ENCODE measurements around the gene LGR6.

The LGR6 gene

GRCh38 chr1:202292773-202293172, 99.2 kb downstream of the LGR6 start:
- no peaks in the 10 kb centered on the region for H3K4me1 ChIP-seq (ENCODE audit: low read length)
- no peaks in the 10 kb centered on the region for H3K36me3 ChIP-seq (replicated peaks; ENCODE audit: insufficient read depth, low read length)
- TF ChIP-seq EZH2 (optimal IDR thresholded peaks at IDR 0.05; ENCODE audit: low read depth, low read length): no peak
- no peak for TF ChIP-seq EZH2phosphoT487 (IDR thresholded peaks at IDR 0.05; ENCODE audit: low read length)
- no peak for TF ChIP-seq CTCF (IDR thresholded peaks at IDR 0.05; ENCODE audit: low read length)
- no peak for DNase-seq
- no peaks in the 10 kb centered on the region for H3K9me2 ChIP-seq (replicated peaks; ENCODE audit: insufficient read depth, low read length)
- H3F3A ChIP-seq (ENCODE audit: insufficient read depth, low read length): no peaks in the 10 kb centered on the region
- H3K79me2 ChIP-seq (ENCODE audit: low read length): no peaks in the 10 kb centered on the region
- H3K4me2 ChIP-seq (ENCODE audit: low read depth, low read length): no peak overlapping the region
- no peaks in the 10 kb centered on the region for H3K9me3 ChIP-seq (replicated peaks; ENCODE audit: insufficient read depth, low read length)
- no peak overlapping the region for H3K9ac ChIP-seq (ENCODE audit: low read length)
- H3K4me3 ChIP-seq (ENCODE audit: low read length): no peak overlapping the region
- H4K20me1 ChIP-seq (ENCODE audit: insufficient read depth, low read length): no peaks in the 10 kb centered on the region
- no peaks in the 10 kb centered on the region; the same call in 1 of the 2 replicates for H3K27me3 ChIP-seq (replicated peaks; ENCODE audit: insufficient read depth, low read length)
- no peak overlapping the region for H3K27ac ChIP-seq (ENCODE audit: low read length)
- H2AFZ ChIP-seq (ENCODE audit: low read length): no peak overlapping the region

- no peak for DNase-seq
- no peak overlapping the region for H3K9ac ChIP-seq (ENCODE audit: low read length)
- H3F3A ChIP-seq (ENCODE audit: insufficient read depth, low read length): no peaks in the 10 kb centered on the region
- no peak overlapping the region for H3K4me3 ChIP-seq (ENCODE audit: low read length)
- no peak overlapping the region for H3K4me2 ChIP-seq (ENCODE audit: low read depth, low read length)
- no peaks in the 10 kb centered on the region for H3K4me1 ChIP-seq (ENCODE audit: low read length)
- H3K79me2 ChIP-seq (ENCODE audit: low read length): no peaks in the 10 kb centered on the region
- H3K36me3 ChIP-seq (replicated peaks; ENCODE audit: insufficient read depth, low read length): no peaks in the 10 kb centered on the region
- H2AFZ ChIP-seq (ENCODE audit: low read length): no peak overlapping the region
- H3K27me3 ChIP-seq (replicated peaks; ENCODE audit: insufficient read depth, low read length): no peaks in the 10 kb centered on the region; the same call in 1 of the 2 replicates
- no peaks in the 10 kb centered on the region for H4K20me1 ChIP-seq (ENCODE audit: insufficient read depth, low read length)
- H3K9me2 ChIP-seq (replicated peaks; ENCODE audit: insufficient read depth, low read length): no peaks in the 10 kb centered on the region
- H3K9me3 ChIP-seq (replicated peaks; ENCODE audit: insufficient read depth, low read length): no peaks in the 10 kb centered on the region
- no peak for TF ChIP-seq EZH2 (optimal IDR thresholded peaks at IDR 0.05; ENCODE audit: low read depth, low read length)
- no peak for TF ChIP-seq EZH2phosphoT487 (IDR thresholded peaks at IDR 0.05; ENCODE audit: low read length)
- TF ChIP-seq CTCF (IDR thresholded peaks at IDR 0.05; ENCODE audit: low read length): no peak
- H3K27ac ChIP-seq (ENCODE audit: low read length): no peak overlapping the region
Observed at GRCh38 chr1:202293569-202293968, 100.0 kb downstream of the LGR6 start.

- H2AFZ ChIP-seq (ENCODE audit: low read length): no peak overlapping the region
Observed at GRCh38 chr1:202302166-202302565, 108.6 kb downstream of the LGR6 start.

More at GRCh38 chr1:202302166-202302565, 108.6 kb downstream of the LGR6 start:
- DNase-seq: no peak
- Histone ChIP-seq H4K20me1 (ENCODE audit: insufficient read depth, low read length) (no peaks in the 10 kb centered on the region), H3K9me3 (replicated peaks; ENCODE audit: insufficient read depth, low read length) (no peaks in the 10 kb centered on the region), H3K27ac (ENCODE audit: low read length) (no peak overlapping the region), H3K79me2 (ENCODE audit: low read length) (no peaks in the 10 kb centered on the region), H3K4me3 (ENCODE audit: low read length) (no peak overlapping the region), H3K9me2 (replicated peaks; ENCODE audit: insufficient read depth, low read length) (no peaks in the 10 kb centered on the region), H3K36me3 (replicated peaks; ENCODE audit: insufficient read depth, low read length) (no peaks in the 10 kb centered on the region), H3F3A (ENCODE audit: insufficient read depth, low read length) (no peaks in the 10 kb centered on the region), H3K4me2 (ENCODE audit: low read depth, low read length) (no peak overlapping the region), H3K27me3 (replicated peaks; ENCODE audit: insufficient read depth, low read length) (peaks cover 13% of the 10 kb centered on the region), H3K9ac (ENCODE audit: low read length) (no peak overlapping the region), H3K4me1 (ENCODE audit: low read length) (no peaks in the 10 kb centered on the region)
- TF ChIP-seq EZH2phosphoT487 (IDR thresholded peaks at IDR 0.05; ENCODE audit: low read length) (no peak), EZH2 (optimal IDR thresholded peaks at IDR 0.05; ENCODE audit: low read depth, low read length) (no peak), CTCF (IDR thresholded peaks at IDR 0.05; ENCODE audit: low read length) (no peak)

All from MM.1S (cell line).